Measurements from ENCODE around the gene CACNA1C.

The CACNA1C gene

DNA sequence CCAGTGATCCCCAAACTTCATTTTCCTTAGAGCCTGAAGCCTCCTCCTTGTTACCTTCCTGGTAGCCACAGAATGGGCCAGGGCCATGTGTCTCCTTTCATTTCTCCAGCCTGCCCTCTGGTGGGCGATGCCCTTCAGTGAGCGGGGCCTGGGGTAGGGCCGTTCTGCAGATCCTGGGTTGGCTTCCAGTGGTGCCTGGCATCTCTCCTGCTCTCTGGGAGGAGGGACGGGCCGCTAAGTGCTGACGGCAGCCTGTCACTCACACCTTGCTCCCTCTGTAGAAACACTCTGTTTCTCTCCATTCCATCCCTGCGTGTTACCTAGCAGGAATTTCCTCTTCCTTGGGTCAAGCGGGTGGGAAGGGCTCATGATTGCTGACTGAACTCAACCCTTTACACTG, 232.1 kb downstream of the CACNA1C start:
- H3K27ac ChIP-seq (ENCODE audit: low read depth, low read length), result peak overlapping the region; percentile 79
- H3K27me3 ChIP-seq (ENCODE audit: control insufficient read depth, insufficient read depth, low read length), result no peaks in the 10 kb centered on the region
- no peaks in the 10 kb centered on the region for H3K36me3 ChIP-seq (ENCODE audit: control insufficient read depth, insufficient read depth, low read length)
- H3K9ac ChIP-seq (ENCODE audit: low read length), result no peak overlapping the region
- no peak overlapping the region for H3K4me3 ChIP-seq (ENCODE audit: low read length)
- H3K4me1 ChIP-seq (ENCODE audit: control insufficient read depth, insufficient read depth, low read length), result peaks cover 59% of the 10 kb centered on the region

DNA sequence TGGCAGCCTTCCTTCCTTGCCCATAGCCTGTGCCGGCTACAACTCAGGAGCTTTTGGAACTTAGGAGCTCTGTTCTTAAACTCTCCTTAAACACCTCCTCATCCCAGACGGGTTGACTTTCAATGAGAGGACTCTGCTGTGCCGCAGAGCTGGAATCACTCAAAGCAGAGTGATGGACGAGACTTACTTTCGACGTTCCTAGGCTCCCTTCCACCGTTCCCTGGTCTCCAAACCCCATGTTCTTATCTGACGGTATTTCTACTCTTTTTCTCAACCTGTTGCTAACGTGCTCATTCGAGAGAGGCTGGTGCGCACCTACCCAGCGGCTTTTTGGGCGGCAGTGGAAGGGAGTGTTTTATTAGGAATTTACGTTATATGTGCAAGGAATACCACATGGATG, 232.7 kb downstream of the CACNA1C start:
- Histone ChIP-seq H3K27ac (ENCODE audit: low read depth, low read length) (peak overlapping the region; percentile 79), H3K4me1 (ENCODE audit: control insufficient read depth, insufficient read depth, low read length) (peaks cover 59% of the 10 kb centered on the region), H3K27me3 (ENCODE audit: control insufficient read depth, insufficient read depth, low read length) (no peaks in the 10 kb centered on the region), H3K36me3 (ENCODE audit: control insufficient read depth, insufficient read depth, low read length) (no peaks in the 10 kb centered on the region), H3K4me3 (ENCODE audit: low read length) (no peak overlapping the region), H3K9ac (ENCODE audit: low read length) (no peak overlapping the region)

DNA sequence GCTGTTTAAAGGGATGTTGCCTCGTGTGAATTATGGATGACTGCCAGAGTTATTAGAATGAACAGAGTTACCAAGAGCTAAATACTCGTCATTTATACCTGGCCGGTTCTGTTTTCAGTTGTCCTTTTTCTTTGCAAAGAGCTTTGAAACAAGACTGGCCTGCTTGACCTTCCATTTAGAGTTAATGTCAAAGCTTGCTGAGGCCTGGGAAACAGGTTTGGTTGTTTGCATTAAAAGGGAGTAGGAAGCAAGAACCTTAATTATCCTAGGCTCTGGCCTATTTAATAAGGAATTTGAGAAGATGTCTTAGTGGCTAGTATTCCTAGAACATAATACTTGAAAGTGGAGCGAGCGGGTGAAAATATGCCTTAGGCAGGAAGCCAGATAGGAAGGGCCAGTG, 233.3 kb downstream of the CACNA1C start:
- H3K36me3 ChIP-seq (ENCODE audit: control insufficient read depth, insufficient read depth, low read length), result no peaks in the 10 kb centered on the region
- H3K27ac ChIP-seq (ENCODE audit: low read depth, low read length), result peak overlapping the region; percentile 79
- no peak overlapping the region for H3K9ac ChIP-seq (ENCODE audit: low read length)
- H3K4me1 ChIP-seq (ENCODE audit: control insufficient read depth, insufficient read depth, low read length), result peaks cover 59% of the 10 kb centered on the region
- H3K4me3 ChIP-seq (ENCODE audit: low read length), result no peak overlapping the region
- no peaks in the 10 kb centered on the region for H3K27me3 ChIP-seq (ENCODE audit: control insufficient read depth, insufficient read depth, low read length)

DNA sequence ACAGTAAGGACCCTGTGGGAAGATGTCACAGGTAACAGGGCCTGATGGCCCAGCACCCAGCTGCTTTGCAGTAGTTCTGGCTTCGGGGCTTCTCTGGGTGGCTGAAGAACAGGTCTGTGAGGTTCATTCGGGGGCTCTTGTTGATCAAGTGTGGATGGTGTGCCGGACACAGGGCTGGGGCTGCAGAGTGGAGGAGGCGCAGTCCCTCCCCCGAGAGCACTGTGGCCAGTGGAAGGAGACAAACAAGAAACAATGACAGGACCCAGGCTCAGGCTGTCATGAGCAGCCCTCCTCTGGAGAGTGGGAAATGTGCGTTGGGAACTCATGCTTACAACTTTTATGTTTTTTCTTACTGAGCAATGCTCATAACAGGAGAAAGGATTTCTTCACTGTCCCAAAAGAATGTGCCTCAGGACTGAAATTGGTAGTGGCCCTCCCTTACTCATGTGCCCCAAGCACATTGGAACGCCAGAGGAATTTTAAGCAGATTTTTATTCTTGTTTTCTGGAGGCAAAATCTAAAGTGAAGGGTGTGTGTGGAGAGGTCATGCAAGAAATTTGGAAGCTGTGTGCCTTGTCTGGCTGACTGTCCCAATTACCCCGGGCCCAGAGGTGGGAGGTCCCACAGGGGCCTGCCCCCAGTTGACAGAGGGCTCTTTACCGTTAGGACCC, 233.8 kb downstream of the CACNA1C start:
- no peak overlapping the region for H3K9ac ChIP-seq (ENCODE audit: low read length)
- peak overlapping the region; percentile 79 for H3K27ac ChIP-seq (ENCODE audit: low read depth, low read length)
- no peak overlapping the region for H3K4me3 ChIP-seq (ENCODE audit: low read length)
- no peaks in the 10 kb centered on the region for H3K27me3 ChIP-seq (ENCODE audit: control insufficient read depth, insufficient read depth, low read length)
- no peaks in the 10 kb centered on the region for H3K36me3 ChIP-seq (ENCODE audit: control insufficient read depth, insufficient read depth, low read length)
- peaks cover 61% of the 10 kb centered on the region for H3K4me1 ChIP-seq (ENCODE audit: control insufficient read depth, insufficient read depth, low read length)

DNA sequence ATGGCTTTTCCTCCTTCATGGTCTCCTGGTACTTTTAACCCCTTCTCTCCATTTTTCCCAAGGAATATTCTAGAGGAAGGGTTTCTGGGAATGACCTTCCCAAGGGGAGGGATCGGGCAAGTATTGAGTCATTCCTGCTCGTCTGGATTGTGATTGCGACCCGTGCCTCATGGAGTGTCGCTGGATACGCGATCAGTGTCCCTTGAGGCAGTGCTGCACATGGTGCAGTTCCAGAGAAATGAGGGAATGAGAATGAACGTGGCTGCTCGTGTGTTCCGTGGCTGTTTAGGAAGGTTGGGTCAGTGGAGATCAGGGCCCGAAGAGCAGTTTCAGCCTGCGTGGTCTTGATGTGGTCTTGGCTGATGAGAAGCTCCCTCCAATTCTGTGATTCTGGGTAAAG, 234.4 kb downstream of the CACNA1C start:
- peaks cover 64% of the 10 kb centered on the region for H3K4me1 ChIP-seq (ENCODE audit: control insufficient read depth, insufficient read depth, low read length)
- H3K4me3 ChIP-seq (ENCODE audit: low read length), result no peak overlapping the region
- peak overlapping the region; percentile 79 for H3K27ac ChIP-seq (ENCODE audit: low read depth, low read length)
- H3K27me3 ChIP-seq (ENCODE audit: control insufficient read depth, insufficient read depth, low read length), result no peaks in the 10 kb centered on the region
- no peak overlapping the region for H3K9ac ChIP-seq (ENCODE audit: low read length)
- H3K36me3 ChIP-seq (ENCODE audit: control insufficient read depth, insufficient read depth, low read length), result no peaks in the 10 kb centered on the region

DNA sequence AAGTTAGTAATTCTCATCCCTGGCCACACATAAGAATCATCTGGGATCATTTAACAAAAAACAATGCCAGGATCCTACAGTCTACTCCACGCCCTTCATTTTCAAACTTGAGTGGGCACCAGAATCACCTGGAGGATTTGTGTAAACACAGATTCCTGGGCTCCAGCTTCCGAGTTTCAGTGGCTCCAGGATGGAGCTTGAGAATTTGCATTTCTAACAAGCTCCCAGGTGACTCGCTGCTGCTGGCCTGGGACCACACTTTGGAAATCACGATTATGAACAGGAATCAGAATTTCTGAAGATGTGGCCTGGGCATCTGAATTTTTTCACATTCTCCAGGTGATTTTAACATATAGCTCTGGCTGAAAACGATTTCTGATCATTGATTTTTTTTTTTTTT, 234.8 kb downstream of the CACNA1C start:
- peaks cover 62% of the 10 kb centered on the region for H3K4me1 ChIP-seq (ENCODE audit: control insufficient read depth, insufficient read depth, low read length)
- peak overlapping the region; percentile 79 for H3K27ac ChIP-seq (ENCODE audit: low read depth, low read length)
- H3K4me3 ChIP-seq (ENCODE audit: low read length), result no peak overlapping the region
- no peaks in the 10 kb centered on the region for H3K27me3 ChIP-seq (ENCODE audit: control insufficient read depth, insufficient read depth, low read length)
- no peak overlapping the region for H3K9ac ChIP-seq (ENCODE audit: low read length)
- no peaks in the 10 kb centered on the region for H3K36me3 ChIP-seq (ENCODE audit: control insufficient read depth, insufficient read depth, low read length)

DNA sequence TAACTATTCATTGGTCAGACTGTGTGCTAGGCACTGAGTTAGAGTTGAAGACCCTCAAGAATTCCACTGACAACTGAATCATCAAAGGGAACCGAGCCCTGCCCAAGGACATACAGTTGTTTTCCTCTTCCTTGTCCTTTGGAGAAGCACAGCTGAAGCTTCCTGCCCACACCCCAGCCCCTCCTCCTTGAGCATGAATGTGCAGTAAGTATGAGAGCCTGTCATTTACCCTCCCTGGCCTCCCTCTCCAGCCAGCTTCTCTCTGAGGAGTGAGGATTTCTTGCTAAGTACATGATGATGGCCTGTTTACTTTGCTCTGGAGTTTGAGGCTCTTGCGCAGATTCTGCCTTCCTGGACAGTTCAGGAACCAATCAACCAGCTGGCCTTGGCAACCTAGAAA, 235.2 kb downstream of the CACNA1C start:
- no peak overlapping the region for H3K9ac ChIP-seq (ENCODE audit: low read length)
- H3K4me1 ChIP-seq (ENCODE audit: control insufficient read depth, insufficient read depth, low read length), result peaks cover 63% of the 10 kb centered on the region
- no peaks in the 10 kb centered on the region for H3K36me3 ChIP-seq (ENCODE audit: control insufficient read depth, insufficient read depth, low read length)
- no peak overlapping the region for H3K4me3 ChIP-seq (ENCODE audit: low read length)
- no peaks in the 10 kb centered on the region for H3K27me3 ChIP-seq (ENCODE audit: control insufficient read depth, insufficient read depth, low read length)
- peak overlapping the region; percentile 79 for H3K27ac ChIP-seq (ENCODE audit: low read depth, low read length)

DNA sequence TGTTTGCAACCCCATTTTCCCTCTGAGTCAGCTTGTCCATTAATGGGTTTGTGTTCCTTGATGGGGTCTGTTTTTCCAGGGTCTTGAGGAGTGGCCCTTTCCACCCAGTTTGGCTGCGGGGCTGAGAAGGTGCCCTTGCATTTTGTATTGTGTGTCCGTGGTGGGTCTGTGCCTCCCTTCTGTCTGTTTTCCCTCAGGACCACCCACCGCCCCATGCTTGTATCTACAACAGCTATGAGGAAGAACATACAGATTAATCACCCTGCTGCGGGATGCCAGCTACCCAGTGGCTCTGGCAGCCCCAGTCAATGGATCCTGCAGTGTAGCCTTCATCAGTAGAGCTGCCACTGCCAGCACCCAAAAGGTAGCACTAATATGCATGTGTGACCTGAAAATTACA, 235.7 kb downstream of the CACNA1C start:
- Histone ChIP-seq H3K4me1 (ENCODE audit: control insufficient read depth, insufficient read depth, low read length) (peaks cover 61% of the 10 kb centered on the region), H3K27ac (ENCODE audit: low read depth, low read length) (peak overlapping the region; percentile 7), H3K27me3 (ENCODE audit: control insufficient read depth, insufficient read depth, low read length) (no peaks in the 10 kb centered on the region), H3K36me3 (ENCODE audit: control insufficient read depth, insufficient read depth, low read length) (no peaks in the 10 kb centered on the region), H3K4me3 (ENCODE audit: low read length) (no peak overlapping the region), H3K9ac (ENCODE audit: low read length) (no peak overlapping the region)

DNA sequence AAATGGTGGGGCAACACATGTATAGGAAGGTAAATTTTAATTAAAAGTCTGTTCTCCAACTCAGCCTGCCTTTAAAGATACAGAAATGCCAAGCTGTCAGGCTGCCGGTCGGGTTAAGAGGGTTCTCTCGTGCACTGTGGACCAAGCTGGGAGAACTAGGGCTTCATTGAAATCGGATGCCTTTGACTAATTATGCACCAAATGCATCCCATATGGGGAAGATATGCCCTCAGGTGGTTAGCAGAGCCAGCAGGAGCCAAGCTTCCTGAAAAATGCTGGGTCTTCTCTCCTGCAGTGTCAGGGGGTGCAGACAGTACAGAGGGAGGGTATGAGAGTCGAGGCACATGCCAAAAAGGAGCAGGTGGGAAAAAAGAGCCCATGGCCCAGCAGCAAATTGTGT, 236.1 kb downstream of the CACNA1C start:
- no peak overlapping the region for H3K4me3 ChIP-seq (ENCODE audit: low read length)
- peak overlapping the region; percentile 16 for H3K27ac ChIP-seq (ENCODE audit: low read depth, low read length)
- no peak overlapping the region for H3K9ac ChIP-seq (ENCODE audit: low read length)
- H3K4me1 ChIP-seq (ENCODE audit: control insufficient read depth, insufficient read depth, low read length), result peaks cover 57% of the 10 kb centered on the region
- H3K36me3 ChIP-seq (ENCODE audit: control insufficient read depth, insufficient read depth, low read length), result no peaks in the 10 kb centered on the region
- H3K27me3 ChIP-seq (ENCODE audit: control insufficient read depth, insufficient read depth, low read length), result no peaks in the 10 kb centered on the region

DNA sequence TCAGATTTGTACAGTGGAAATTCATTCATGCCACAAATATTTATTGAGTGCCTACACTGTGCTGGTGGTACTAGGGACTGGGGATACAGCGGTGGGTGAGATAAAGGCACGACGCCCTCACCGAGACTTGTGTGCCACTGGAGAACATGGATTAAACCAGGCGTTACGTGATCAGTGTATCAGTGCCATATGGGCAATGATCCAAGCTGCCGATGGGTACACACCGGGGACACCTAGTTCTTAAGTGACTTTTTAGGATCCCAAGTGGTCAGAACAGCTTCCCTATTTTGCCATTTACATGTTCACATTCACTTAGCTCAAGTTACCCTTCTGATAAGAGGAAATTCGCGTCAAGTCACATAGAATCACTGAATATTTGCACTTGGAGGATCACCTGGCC, 236.7 kb downstream of the CACNA1C start:
- no peaks in the 10 kb centered on the region for H3K36me3 ChIP-seq (ENCODE audit: control insufficient read depth, insufficient read depth, low read length)
- no peak overlapping the region for H3K27ac ChIP-seq (ENCODE audit: low read depth, low read length)
- H3K4me1 ChIP-seq (ENCODE audit: control insufficient read depth, insufficient read depth, low read length), result peaks cover 50% of the 10 kb centered on the region
- no peak overlapping the region for H3K9ac ChIP-seq (ENCODE audit: low read length)
- H3K4me3 ChIP-seq (ENCODE audit: low read length), result no peak overlapping the region
- no peaks in the 10 kb centered on the region for H3K27me3 ChIP-seq (ENCODE audit: control insufficient read depth, insufficient read depth, low read length)

DNA sequence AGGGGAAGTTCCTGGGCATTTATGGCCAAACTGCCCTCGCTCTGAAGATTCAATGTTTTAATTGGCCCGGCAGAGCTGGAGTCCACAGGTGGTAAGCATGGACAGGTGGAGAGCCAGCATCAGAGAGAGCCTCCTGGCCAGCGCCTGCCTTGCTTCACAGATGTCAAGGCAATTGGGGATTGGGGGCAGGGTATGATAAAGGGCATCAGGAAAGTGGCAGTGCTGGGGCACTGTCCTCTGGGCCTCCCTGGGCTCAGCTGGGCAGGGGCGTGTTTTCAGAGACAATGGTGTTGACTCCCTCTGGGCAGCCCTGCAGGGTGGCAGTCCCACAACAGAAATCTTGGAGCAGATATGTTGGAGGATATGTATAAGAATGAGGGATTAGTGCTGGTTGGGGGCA, 237.3 kb downstream of the CACNA1C start:
- peaks cover 48% of the 10 kb centered on the region for H3K4me1 ChIP-seq (ENCODE audit: control insufficient read depth, insufficient read depth, low read length)
- H3K9ac ChIP-seq (ENCODE audit: low read length), result no peak overlapping the region

DNA sequence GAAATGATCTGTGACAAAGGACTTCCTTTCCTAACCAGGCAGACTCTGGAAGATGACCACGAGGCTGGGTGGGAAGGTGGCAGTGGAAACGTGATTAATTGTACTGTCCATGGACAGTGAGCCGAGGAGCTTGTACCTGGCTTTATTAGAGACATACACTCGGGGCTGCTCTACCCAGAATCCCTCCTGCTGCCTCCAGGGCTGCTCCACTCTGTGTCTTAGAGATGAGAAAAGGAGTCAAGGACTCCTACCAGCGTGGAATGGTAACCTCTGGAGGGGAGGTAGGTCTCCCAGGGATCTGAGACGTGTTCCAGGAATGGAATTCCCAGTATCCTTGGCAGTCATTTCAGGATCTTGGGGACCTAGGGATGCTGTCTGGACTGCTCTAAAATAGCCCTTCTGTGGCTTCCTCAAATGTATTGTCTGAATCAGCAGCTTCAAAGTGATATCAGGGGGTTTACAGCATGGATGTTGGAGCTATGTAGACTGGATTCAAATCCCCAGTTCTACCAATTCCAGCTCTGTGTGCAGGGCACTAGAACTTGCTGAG, 237.8 kb downstream of the CACNA1C start:
- H3K27me3 ChIP-seq (ENCODE audit: control insufficient read depth, insufficient read depth, low read length), result no peaks in the 10 kb centered on the region
- peak overlapping the region; percentile 63 for H3K27ac ChIP-seq (ENCODE audit: low read depth, low read length)
- H3K9ac ChIP-seq (ENCODE audit: low read length), result no peak overlapping the region
- H3K4me3 ChIP-seq (ENCODE audit: low read length), result no peak overlapping the region
- peaks cover 43% of the 10 kb centered on the region for H3K4me1 ChIP-seq (ENCODE audit: control insufficient read depth, insufficient read depth, low read length)
- no peaks in the 10 kb centered on the region for H3K36me3 ChIP-seq (ENCODE audit: control insufficient read depth, insufficient read depth, low read length)

More for the DNA sequence above, 237.3 kb downstream of the CACNA1C start:
- H3K4me3 ChIP-seq (ENCODE audit: low read length), result no peak overlapping the region
- no peaks in the 10 kb centered on the region for H3K27me3 ChIP-seq (ENCODE audit: control insufficient read depth, insufficient read depth, low read length)
- no peaks in the 10 kb centered on the region for H3K36me3 ChIP-seq (ENCODE audit: control insufficient read depth, insufficient read depth, low read length)
- H3K27ac ChIP-seq (ENCODE audit: low read depth, low read length), result peak overlapping the region; percentile 63

DNA sequence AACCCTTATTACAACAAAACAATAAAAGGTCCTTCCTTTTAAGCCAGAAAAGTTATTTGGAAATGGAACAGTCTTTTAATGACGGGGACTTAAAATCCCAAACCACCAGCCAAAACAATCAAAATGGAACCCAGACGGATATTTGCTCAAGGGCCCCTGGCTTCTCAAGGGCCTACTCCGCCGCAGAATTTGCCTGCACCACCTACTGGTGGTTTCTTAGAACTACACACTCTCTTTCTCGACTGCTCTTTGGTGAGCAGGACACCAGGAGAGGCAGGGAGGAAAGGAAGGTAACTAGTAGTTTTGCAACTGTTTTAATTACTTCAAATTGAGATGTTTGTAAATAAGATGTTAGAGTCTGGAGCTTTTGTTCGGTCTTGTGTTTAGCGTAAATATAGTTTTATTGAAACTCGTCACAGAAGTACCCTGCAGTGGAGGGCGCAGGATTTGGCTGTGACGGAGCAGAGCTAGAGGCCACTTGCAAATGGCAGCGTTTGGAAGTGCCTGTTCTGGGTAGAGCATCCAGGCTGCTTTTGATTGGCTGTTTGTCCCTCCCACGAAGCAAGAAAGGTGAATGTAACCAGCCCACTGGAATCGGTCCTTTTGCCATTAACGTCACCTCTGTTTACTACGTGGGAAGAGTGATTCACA, 238.5 kb downstream of the CACNA1C start:
- no peak overlapping the region for H3K4me3 ChIP-seq (ENCODE audit: low read length)
- peaks cover 40% of the 10 kb centered on the region for H3K4me1 ChIP-seq (ENCODE audit: control insufficient read depth, insufficient read depth, low read length)
- H3K27ac ChIP-seq (ENCODE audit: low read depth, low read length), result peak overlapping the region; percentile 68
- no peaks in the 10 kb centered on the region for H3K27me3 ChIP-seq (ENCODE audit: control insufficient read depth, insufficient read depth, low read length)
- no peaks in the 10 kb centered on the region for H3K36me3 ChIP-seq (ENCODE audit: control insufficient read depth, insufficient read depth, low read length)
- H3K9ac ChIP-seq (ENCODE audit: low read length), result no peak overlapping the region
